ENCODE results near the gene MOB1B. TPM values are rescaled to one million over a fixed set of nuclear protein-coding genes. Genes with fewer than 3 reads are reported as not detected.

Gene MOB1B
- total and polyA plus RNA-seq, 2 experiments from 2014 or later = 7.9 to 30.2 TPM

GRCh38 chr4:70992391-70992881 is 90.3 kb downstream of the MOB1B start:
- peaks cover 40% of the 10 kb centered on the region for H3K4me1 ChIP-seq (ENCODE audit: insufficient read depth)
- H3K27me3 Mint-ChIP-seq (ENCODE audit: insufficient read depth, low read depth, poor library complexity) = peaks cover 3% of the 10 kb centered on the region
- no peaks in the 10 kb centered on the region; the same call in 1 of the 2 replicates for H3F3A ChIP-seq (replicated peaks; ENCODE audit: low read depth)
- peaks cover 34% of the 10 kb centered on the region for H3K79me2 ChIP-seq (replicated peaks; ENCODE audit: insufficient read depth)
- DNase-seq (ENCODE audit: low spot score) (peak; percentile 60), ATAC-seq (peak; percentile 9)
- H2AFZ ChIP-seq = no peak overlapping the region
- H3K4me1 Mint-ChIP-seq = peaks cover 43% of the 10 kb centered on the region
- H4K20me1 ChIP-seq (replicated peaks; ENCODE audit: insufficient read depth) = peaks cover 7% of the 10 kb centered on the region; the same call in 1 of the 2 replicates
- peaks cover 19% of the 10 kb centered on the region for H3K36me3 Mint-ChIP-seq (ENCODE audit: low read depth)
- TF ChIP-seq STAT1 (IDR thresholded peaks at IDR 0.05; ENCODE audit: unreplicated experiment) (no peak), CTCF (conservative IDR thresholded peaks at IDR 0.05; ENCODE audit: low read depth in 2 of 2) (no peak), ZNF331 (CRISPR knock-in tag; IDR thresholded peaks at IDR 0.05; ENCODE audit: low read depth) (no peak), NANOG (IDR thresholded peaks at IDR 0.05; ENCODE audit: borderline replicate concordance) (no peak), ZNF114 (CRISPR knock-in tag; IDR thresholded peaks at IDR 0.05) (no peak), ETS1 (IDR thresholded peaks at IDR 0.05) (no peak), EZH2 (IDR thresholded peaks at IDR 0.05; ENCODE audit: low read depth, unreplicated experiment) (no peak), ZNF462 (CRISPR knock-in tag; IDR thresholded peaks at IDR 0.05) (no peak), JUNB (IDR thresholded peaks at IDR 0.05; ENCODE audit: unreplicated experiment) (no peak), CREB1 (CRISPR knock-in tag; IDR thresholded peaks at IDR 0.05; ENCODE audit: low read depth) (no peak), REST (IDR thresholded peaks at IDR 0.05; ENCODE audit: unreplicated experiment) (no peak), POLR2AphosphoS5 (IDR thresholded peaks at IDR 0.05; ENCODE audit: low read depth) (no peak), EZH2phosphoT487 (IDR thresholded peaks at IDR 0.05; ENCODE audit: unreplicated experiment) (no peak)
- peak overlapping the region; percentile 84 for H3K4me2 ChIP-seq
- H3K36me3 ChIP-seq (ENCODE audit: insufficient read depth) = no peaks in the 10 kb centered on the region
- no peaks in the 10 kb centered on the region for H3K27me3 ChIP-seq (ENCODE audit: insufficient read depth)
- H3K9me2 ChIP-seq (ENCODE audit: insufficient read depth) = no peaks in the 10 kb centered on the region
- H3K4me3 ChIP-seq = peak overlapping the region; percentile 94
- peak overlapping the region; percentile 83 for H3K4me3 Mint-ChIP-seq
- H3K27ac Mint-ChIP-seq = no peak overlapping the region
- peak overlapping the region; percentile 91; the same call in 1 of the 2 replicates for H3K27ac ChIP-seq (ENCODE audit: low read depth)
- peaks cover 11% of the 10 kb centered on the region for H3K9me3 Mint-ChIP-seq

All from GM23338 (cell line).